GM18907 (cell line): Measurements from ENCODE around the gene SPRY2.
"Not testable (repeated sequence)": the region's sequence is repeated elsewhere in the genome, so short reads cannot be mapped to it uniquely, and the experiment has no call there.

Experiments
- ATAC-seq: cut with Tn5 transposase; IDR thresholded peaks from one replicate; pipeline ENCODE4 v1.9.1; 2021; ENCODE audit warnings: mild to moderate bottlenecking, moderate library complexity; ENCODE audit not compliant: unreplicated experiment

SPRY2 gene

GRCh38 chr13:80355496-80356094 lies 14.7 kb upstream of the SPRY2 start:
- not testable (repeated sequence) for ATAC-seq

GRCh38 chr13:80348750-80349149 lies 7.8 kb upstream of the SPRY2 start:
- no peak for ATAC-seq

GRCh38 chr13:80348314-80348713 lies 7.4 kb upstream of the SPRY2 start:
- no peak for ATAC-seq

- no peak for ATAC-seq
Observed at GRCh38 chr13:80345771-80346510, 5.0 kb upstream of the SPRY2 start.

GRCh38 chr13:80344032-80344431 lies 3.1 kb upstream of the SPRY2 start:
- not testable (repeated sequence) for ATAC-seq

GRCh38 chr13:80342471-80343371 lies 1.8 kb upstream of the SPRY2 start:
- peak; percentile 57 for ATAC-seq

GRCh38 chr13:80341756-80342370 lies 937 bp upstream of the SPRY2 start:
- ATAC-seq = no peak

GRCh38 chr13:80340651-80341100 lies 250 bp downstream of the SPRY2 start:
- ATAC-seq = peak; percentile 37

- ATAC-seq = peak; percentile 23
Observed at GRCh38 chr13:80339912-80340650, 845 bp downstream of the SPRY2 start.

- ATAC-seq = no peak
Observed at GRCh38 chr13:80339563-80339911, 1.4 kb downstream of the SPRY2 start.

GRCh38 chr13:80338781-80339562 lies 2.0 kb downstream of the SPRY2 start:
- peak; percentile 26 for ATAC-seq

- no peak for ATAC-seq
Observed at GRCh38 chr13:80337288-80338081, 3.4 kb downstream of the SPRY2 start.

- no peak for ATAC-seq
Observed at GRCh38 chr13:80336776-80337287, 4.1 kb downstream of the SPRY2 start.

GRCh38 chr13:80336370-80336769 lies 4.6 kb downstream of the SPRY2 start:
- ATAC-seq = no peak

GRCh38 chr13:80334597-80335260 lies 6.2 kb downstream of the SPRY2 start:
- no peak for ATAC-seq

- no peak for ATAC-seq
Observed at GRCh38 chr13:80331984-80332383, 8.9 kb downstream of the SPRY2 start.

- ATAC-seq = no peak
Observed at GRCh38 chr13:80329250-80329649, 11.7 kb downstream of the SPRY2 start.

GRCh38 chr13:80319004-80319403 lies 21.9 kb downstream of the SPRY2 start:
- ATAC-seq = no peak
